K562 (cell line): Measurements from ENCODE around the gene DAPK2. TPM values are rescaled to one million over a fixed set of nuclear protein-coding genes. Genes with fewer than 3 reads are reported as not detected.
A peak's percentile ranks its signal among the peaks of the same experiment; 100 is the strongest.

Experiments
- BCL6 ChIP-seq: fragments of 250-450 bp; sonication (Bioruptor Pico); IDR thresholded peaks from 2 replicates; pipeline ENCODE4 v1.4.0; 2020
- DPF2 ChIP-seq: fragments of 450-650 bp; IDR thresholded peaks from 2 replicates; pipeline ENCODE4 v1.6.1; 2016
- HDAC2 ChIP-seq: fragments of 450-650 bp; IDR thresholded peaks from 2 replicates; pipeline ENCODE4 v1.6.1; 2016; ENCODE audit warnings: mild to moderate bottlenecking
- L3MBTL2 ChIP-seq: fragments of 450-650 bp; IDR thresholded peaks from 2 replicates; pipeline ENCODE4 v1.6.1; 2016; ENCODE audit warnings: mild to moderate bottlenecking, moderate library complexity
- MBD2 ChIP-seq: sonication (generic); IDR thresholded peaks from 2 replicates; pipeline ENCODE4 v1.6.1; 2016; ENCODE audit warnings: low read depth, borderline replicate concordance
- MTA3 ChIP-seq: fragments of 450-650 bp; formaldehyde crosslinking; IDR thresholded peaks from 2 replicates; pipeline ENCODE4 v1.6.1; 2017; ENCODE audit warnings: mild to moderate bottlenecking, borderline replicate concordance
- NFE2L1 ChIP-seq: fragments of 450-650 bp; IDR thresholded peaks from 2 replicates; pipeline ENCODE4 v1.6.1; 2016; ENCODE audit warnings: missing genetic modification characterization, low read depth, mild to moderate bottlenecking, missing compliant biosample characterization, moderate library complexity, borderline replicate concordance
- SAFB ChIP-seq: fragments of 200-400 bp; formaldehyde crosslinking; IDR thresholded peaks from 2 replicates; pipeline ENCODE4 v1.6.1; 2017; ENCODE audit warnings: low read depth, low read length, borderline replicate concordance
- SUPT5H ChIP-seq: fragments of 450-650 bp; IDR thresholded peaks from 2 replicates; pipeline ENCODE4 v1.6.1; 2016
- ZBTB17 ChIP-seq: fragments of 450-650 bp; formaldehyde crosslinking; IDR thresholded peaks from 2 replicates; pipeline ENCODE4 v1.4.0; 2020; ENCODE audit warnings: mild to moderate bottlenecking
- ZEB2 ChIP-seq: fragments of 450-650 bp; IDR thresholded peaks from 2 replicates; pipeline ENCODE4 v1.6.1; 2016
- ZNF436 ChIP-seq: fragments of 250-450, 450-650 bp; sonication (Bioruptor Pico); formaldehyde crosslinking; IDR thresholded peaks from 2 replicates; pipeline ENCODE4 v1.7.0; 2020; ENCODE audit warnings: mild to moderate bottlenecking
- ZNF444 ChIP-seq: fragments of 250-450 bp; sonication (Bioruptor Pico); IDR thresholded peaks from 2 replicates; pipeline ENCODE4 v1.4.0; 2020; ENCODE audit warnings: mild to moderate bottlenecking, moderate library complexity
- ZNF584 ChIP-seq: fragments of 200-800 bp; sonication (Bioruptor generic); IDR thresholded peaks from 2 replicates; pipeline ENCODE4 v1.6.1; 2016; ENCODE audit warnings: low read depth, mild to moderate bottlenecking, missing genetic modification characterization, missing compliant biosample characterization
- polyA plus RNA-seq, 8 experiments: library from polyadenylated mRNA; depleted of rRNA in 4 of 8; stranded (reverse) in 5 of 8; unstranded in 3 of 8; fragments of >200 nt; fragmentation: Nextera tagmentation in 2 of 8; fragmentation: Illumina TruSeq in 1 of 8; extraction: Ambion mirVana in 2 of 8; extraction: Trizol in 1 of 8; gene quantifications; 2 replicates each; pipeline versions ENCODE4 v1.2.1 to v1.2.3, GENCODE V29; 2011 to 2014; ENCODE audit warnings: inconsistent platforms in 1 of 8, missing spikeins in 1 of 8
- total RNA-seq, 7 experiments: library from RNA; depleted of rRNA in 6 of 7; stranded (reverse); fragments of >200 nt in 6 of 7; fragmentation: Illumina TruSeq in 2 of 7; extraction: Trizol in 2 of 7; gene quantifications; 2 replicates each; pipeline versions ENCODE4 v1.2.1 to v1.2.3, GENCODE V29; 2011 to 2021; ENCODE audit warnings: low replicate concordance in 1 of 7
- TF ChIP-seq, protein P1 (sequence below): sonication (generic); formaldehyde crosslinking; IDR thresholded peaks from 2 replicates; pipeline ENCODE4 v1.8.1; 2022; ENCODE audit warnings: missing genetic modification reagents
- TF ChIP-seq, protein P2 (sequence below): fragments of 450-650 bp; IDR thresholded peaks from 2 replicates; pipeline ENCODE4 v1.6.1; 2018; ENCODE audit warnings: mild to moderate bottlenecking, low read depth; ENCODE audit not compliant: partially characterized antibody
- TF ChIP-seq, protein P3 (sequence below): fragments of 450-650 bp; IDR thresholded peaks from 2 replicates; pipeline ENCODE4 v1.6.1; 2017; ENCODE audit warnings: antibody characterized with exemption, mild to moderate bottlenecking

DAPK2 gene
- total and polyA plus RNA-seq, 9 of the 15 experiments (the other 6 are each of a cell fraction or from before 2014, with no cell fraction given), result 0.14 to 5.2 (median 2.2) TPM

DNA sequence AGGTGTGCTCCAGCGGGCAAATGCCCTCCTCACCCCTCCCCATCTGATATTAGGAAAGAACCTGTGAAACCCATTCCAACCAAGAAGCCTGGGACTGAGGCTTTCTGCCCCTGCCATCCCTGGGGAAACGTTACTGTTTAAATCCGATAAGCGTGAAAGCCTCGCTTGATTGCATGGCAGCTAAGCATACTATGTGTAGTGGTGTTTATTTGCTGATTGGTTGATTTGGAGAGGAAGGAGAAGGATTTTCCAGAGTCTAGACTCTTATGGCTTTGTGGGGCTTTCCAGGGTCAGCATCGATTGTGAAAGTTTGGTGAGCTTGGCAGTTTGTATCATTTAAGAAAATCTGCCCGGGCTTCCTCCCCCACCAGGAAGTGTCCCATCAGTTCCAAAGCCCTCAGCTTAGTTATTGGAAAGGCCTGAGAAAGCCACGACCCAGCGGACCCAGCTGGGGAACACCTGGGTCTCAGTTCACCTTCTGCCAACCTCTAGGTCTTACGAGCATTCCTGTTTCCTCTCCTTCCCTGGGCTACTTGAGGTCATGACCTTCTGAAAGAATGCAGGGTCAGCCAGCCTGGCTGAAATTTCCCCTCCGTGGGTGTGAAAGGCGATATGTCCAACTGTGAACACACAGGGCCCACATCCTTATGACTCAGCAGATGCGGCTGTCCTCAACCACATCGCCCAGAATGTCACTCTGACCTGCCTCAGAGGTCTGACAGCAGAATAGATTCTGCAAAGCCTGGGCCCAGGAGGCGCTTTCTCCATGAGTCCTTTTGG, 149.8 kb downstream of the DAPK2 start (continued):
- TF ChIP-seq, protein P1, sequence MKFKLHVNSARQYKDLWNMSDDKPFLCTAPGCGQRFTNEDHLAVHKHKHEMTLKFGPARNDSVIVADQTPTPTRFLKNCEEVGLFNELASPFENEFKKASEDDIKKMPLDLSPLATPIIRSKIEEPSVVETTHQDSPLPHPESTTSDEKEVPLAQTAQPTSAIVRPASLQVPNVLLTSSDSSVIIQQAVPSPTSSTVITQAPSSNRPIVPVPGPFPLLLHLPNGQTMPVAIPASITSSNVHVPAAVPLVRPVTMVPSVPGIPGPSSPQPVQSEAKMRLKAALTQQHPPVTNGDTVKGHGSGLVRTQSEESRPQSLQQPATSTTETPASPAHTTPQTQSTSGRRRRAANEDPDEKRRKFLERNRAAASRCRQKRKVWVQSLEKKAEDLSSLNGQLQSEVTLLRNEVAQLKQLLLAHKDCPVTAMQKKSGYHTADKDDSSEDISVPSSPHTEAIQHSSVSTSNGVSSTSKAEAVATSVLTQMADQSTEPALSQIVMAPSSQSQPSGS (CRISPR knock-in tag), result no peak
- TF ChIP-seq L3MBTL2 (peak; percentile 70), ZEB2 (0 out of 2 replicates have a peak, but pooled peaks have one; percentile 60), ZBTB17 (peak; percentile 30; the same call in 1 of the 2 replicates), SUPT5H (no peak), ZNF584 (CRISPR knock-in tag) (peak; percentile 76), DPF2 (peak; percentile 92), HDAC2 (peak; percentile 86), MBD2 (peak; percentile 80), NFE2L1 (tag) (peak; percentile 86), SAFB (no peak), ZNF444 (CRISPR knock-in tag) (0 out of 2 replicates have a peak, but pooled peaks have one; percentile 51), BCL6 (peak; percentile 14; the same call in 1 of the 2 replicates), MTA3 (peak; percentile 65), ZNF436 (CRISPR knock-in tag) (0 out of 2 replicates have a peak, but pooled peaks have one; percentile 19)
- TF ChIP-seq, protein P2, sequence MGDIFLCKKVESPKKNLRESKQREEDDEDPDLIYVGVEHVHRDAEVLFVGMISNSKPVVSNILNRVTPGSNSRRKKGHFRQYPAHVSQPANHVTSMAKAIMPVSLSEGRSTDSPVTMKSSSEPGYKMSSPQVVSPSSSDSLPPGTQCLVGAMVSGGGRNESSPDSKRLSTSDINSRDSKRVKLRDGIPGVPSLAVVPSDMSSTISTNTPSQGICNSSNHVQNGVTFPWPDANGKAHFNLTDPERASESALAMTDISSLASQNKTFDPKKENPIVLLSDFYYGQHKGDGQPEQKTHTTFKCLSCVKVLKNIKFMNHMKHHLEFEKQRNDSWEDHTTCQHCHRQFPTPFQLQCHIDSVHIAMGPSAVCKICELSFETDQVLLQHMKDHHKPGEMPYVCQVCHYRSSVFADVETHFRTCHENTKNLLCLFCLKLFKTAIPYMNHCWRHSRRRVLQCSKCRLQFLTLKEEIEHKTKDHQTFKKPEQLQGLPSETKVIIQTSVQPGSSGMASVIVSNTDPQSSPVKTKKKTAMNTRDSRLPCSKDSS, result no peak
- TF ChIP-seq, protein P3, sequence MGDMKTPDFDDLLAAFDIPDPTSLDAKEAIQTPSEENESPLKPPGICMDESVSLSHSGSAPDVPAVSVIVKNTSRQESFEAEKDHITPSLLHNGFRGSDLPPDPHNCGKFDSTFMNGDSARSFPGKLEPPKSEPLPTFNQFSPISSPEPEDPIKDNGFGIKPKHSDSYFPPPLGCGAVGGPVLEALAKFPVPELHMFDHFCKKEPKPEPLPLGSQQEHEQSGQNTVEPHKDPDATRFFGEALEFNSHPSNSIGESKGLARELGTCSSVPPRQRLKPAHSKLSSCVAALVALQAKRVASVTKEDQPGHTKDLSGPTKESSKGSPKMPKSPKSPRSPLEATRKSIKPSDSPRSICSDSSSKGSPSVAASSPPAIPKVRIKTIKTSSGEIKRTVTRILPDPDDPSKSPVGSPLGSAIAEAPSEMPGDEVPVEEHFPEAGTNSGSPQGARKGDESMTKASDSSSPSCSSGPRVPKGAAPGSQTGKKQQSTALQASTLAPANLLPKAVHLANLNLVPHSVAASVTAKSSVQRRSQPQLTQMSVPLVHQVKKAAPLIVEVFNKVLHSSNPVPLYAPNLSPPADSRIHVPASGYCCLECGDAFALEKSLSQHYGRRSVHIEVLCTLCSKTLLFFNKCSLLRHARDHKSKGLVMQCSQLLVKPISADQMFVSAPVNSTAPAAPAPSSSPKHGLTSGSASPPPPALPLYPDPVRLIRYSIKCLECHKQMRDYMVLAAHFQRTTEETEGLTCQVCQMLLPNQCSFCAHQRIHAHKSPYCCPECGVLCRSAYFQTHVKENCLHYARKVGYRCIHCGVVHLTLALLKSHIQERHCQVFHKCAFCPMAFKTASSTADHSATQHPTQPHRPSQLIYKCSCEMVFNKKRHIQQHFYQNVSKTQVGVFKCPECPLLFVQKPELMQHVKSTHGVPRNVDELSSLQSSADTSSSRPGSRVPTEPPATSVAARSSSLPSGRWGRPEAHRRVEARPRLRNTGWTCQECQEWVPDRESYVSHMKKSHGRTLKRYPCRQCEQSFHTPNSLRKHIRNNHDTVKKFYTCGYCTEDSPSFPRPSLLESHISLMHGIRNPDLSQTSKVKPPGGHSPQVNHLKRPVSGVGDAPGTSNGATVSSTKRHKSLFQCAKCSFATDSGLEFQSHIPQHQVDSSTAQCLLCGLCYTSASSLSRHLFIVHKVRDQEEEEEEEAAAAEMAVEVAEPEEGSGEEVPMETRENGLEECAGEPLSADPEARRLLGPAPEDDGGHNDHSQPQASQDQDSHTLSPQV, result peak; percentile 96
